ENCODE results near the gene NCOA1.

- TF ChIP-seq CTCF (IDR thresholded peaks at IDR 0.05 in 4 of 5, conservative IDR thresholded peaks at IDR 0.05 in 1 of 5) (no peak), POLR2A (IDR thresholded peaks at IDR 0.05) (peak in 1 of 2 donors; percentile 9)
These were observed 167.6 kb downstream of the NCOA1 start for GRCh38 chr2:24658531-24659202.
